Loucy (cell line): Measurements from ENCODE around the gene VAV3.

Experiments used
- H2AFZ ChIP-seq: fragments of 200-600 bp; sonication (generic); 2 replicates; pipeline ENCODE4 v1.6.0; 2016; ENCODE audit warnings: antibody characterized with exemption, mild to moderate bottlenecking, low read length, moderate library complexity
- H3F3A ChIP-seq: fragments of 200-600 bp; 2 replicates; pipeline ENCODE4 v1.6.0; 2016; ENCODE audit warnings: antibody characterized with exemption, low read depth, mild to moderate bottlenecking
- H3K27me3 ChIP-seq: fragments of 200-600 bp; sonication (generic); 2 replicates; pipeline ENCODE4 v1.6.1; 2014; ENCODE audit warnings: low read length, mild to moderate bottlenecking; ENCODE audit not compliant: insufficient read depth, poor library complexity, severe bottlenecking
- H3K36me3 ChIP-seq: fragments of 200-600 bp; sonication (generic); 2 replicates; pipeline ENCODE4 v1.6.1; 2016; ENCODE audit warnings: low read length; ENCODE audit not compliant: insufficient read depth
- H3K4me1 ChIP-seq: fragments of 200-600 bp; sonication (generic); 2 replicates; pipeline ENCODE4 v1.5.1; 2014; ENCODE audit warnings: low read length, mild to moderate bottlenecking; ENCODE audit not compliant: insufficient read depth, poor library complexity, severe bottlenecking
- H3K4me2 ChIP-seq: fragments of 200-600 bp; sonication (generic); 2 replicates; pipeline ENCODE4 v1.6.0; 2014; ENCODE audit warnings: antibody characterized with exemption, low read length, low read depth, mild to moderate bottlenecking; ENCODE audit not compliant: poor library complexity, severe bottlenecking
- H3K4me3 ChIP-seq: fragments of 200-600 bp; sonication (generic); 2 replicates; pipeline ENCODE4 v1.5.1; 2014; ENCODE audit warnings: low read length, mild to moderate bottlenecking, mixed read lengths; ENCODE audit not compliant: poor library complexity, severe bottlenecking
- H3K79me2 ChIP-seq: fragments of 200-600 bp; sonication (generic); 2 replicates; pipeline ENCODE4 v1.6.1; 2014; ENCODE audit warnings: low read length; ENCODE audit not compliant: insufficient read depth
- H3K9ac ChIP-seq: fragments of 200-600 bp; sonication (generic); 2 replicates; pipeline ENCODE4 v1.6.0; 2014; ENCODE audit warnings: mild to moderate bottlenecking, low read depth, low read length, moderate library complexity; ENCODE audit not compliant: poor library complexity, severe bottlenecking
- H3K9me2 ChIP-seq: fragments of 200-600 bp; sonication (generic); replicated peaks from 2 replicates; pipeline ENCODE4 v1.6.1; 2016; ENCODE audit warnings: low read depth, low read length, mixed read lengths
- H3K9me3 ChIP-seq: fragments of 200-600 bp; sonication (generic); 2 replicates; pipeline ENCODE4 v1.6.1; 2014; ENCODE audit warnings: mild to moderate bottlenecking, antibody characterized with exemption, low read length, low read depth; ENCODE audit not compliant: insufficient read depth
- H4K20me1 ChIP-seq: fragments of 200-600 bp; sonication (generic); 2 replicates; pipeline ENCODE4 v1.6.0; 2014; ENCODE audit warnings: antibody characterized with exemption, low read length, mild to moderate bottlenecking; ENCODE audit not compliant: insufficient read depth, poor library complexity, severe bottlenecking
- CTCF ChIP-seq: fragments of 200-600 bp; sonication (generic); conservative IDR thresholded peaks from 2 replicates; pipeline ENCODE4 v1.5.1; 2014; ENCODE audit warnings: mild to moderate bottlenecking, antibody characterized with exemption, low read length
- EZH2phosphoT487 ChIP-seq: fragments of 200-600 bp; IDR thresholded peaks from 2 replicates; pipeline ENCODE4 v1.6.1; 2018; ENCODE audit warnings: antibody characterized with exemption, mild to moderate bottlenecking, moderate library complexity, borderline replicate concordance

Gene VAV3

DNA sequence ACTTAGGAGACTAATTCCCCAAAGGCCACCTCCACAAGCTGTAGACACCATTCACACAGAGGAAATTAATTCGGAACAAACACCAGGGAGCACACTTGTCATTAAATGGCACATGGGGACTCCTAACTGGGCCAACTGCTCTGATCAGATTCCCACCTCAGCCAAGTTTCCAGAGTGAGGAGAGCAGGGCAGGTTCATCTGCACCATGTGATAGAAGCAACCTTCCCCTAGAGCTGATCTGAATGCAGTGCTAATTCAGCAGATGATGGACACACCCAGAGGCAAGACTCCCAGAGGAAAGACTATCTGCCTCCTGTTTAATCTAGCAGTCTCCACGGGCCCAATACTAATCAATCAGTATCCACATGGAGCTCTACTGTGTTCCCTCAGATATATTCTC lies 147.0 kb downstream of the VAV3 start:
- no peaks in the 10 kb centered on the region for H3K27me3 ChIP-seq
- peaks cover 24% of the 10 kb centered on the region; the same call in 1 of the 2 replicates for H3K36me3 ChIP-seq
- no peak for TF ChIP-seq CTCF
- no peaks in the 10 kb centered on the region for H3K9me3 ChIP-seq
- H3K9ac ChIP-seq = no peak overlapping the region
- peaks cover 40% of the 10 kb centered on the region for H3K4me1 ChIP-seq
- no peak overlapping the region for H3K4me2 ChIP-seq
- H3K79me2 ChIP-seq = peaks cover 97% of the 10 kb centered on the region
- H3K9me2 ChIP-seq = no peaks in the 10 kb centered on the region
- peaks cover 74% of the 10 kb centered on the region for H4K20me1 ChIP-seq
- H2AFZ ChIP-seq = no peak overlapping the region
- peaks cover 4% of the 10 kb centered on the region; the same call in 1 of the 2 replicates for H3F3A ChIP-seq
- H3K4me3 ChIP-seq = no peak overlapping the region

DNA sequence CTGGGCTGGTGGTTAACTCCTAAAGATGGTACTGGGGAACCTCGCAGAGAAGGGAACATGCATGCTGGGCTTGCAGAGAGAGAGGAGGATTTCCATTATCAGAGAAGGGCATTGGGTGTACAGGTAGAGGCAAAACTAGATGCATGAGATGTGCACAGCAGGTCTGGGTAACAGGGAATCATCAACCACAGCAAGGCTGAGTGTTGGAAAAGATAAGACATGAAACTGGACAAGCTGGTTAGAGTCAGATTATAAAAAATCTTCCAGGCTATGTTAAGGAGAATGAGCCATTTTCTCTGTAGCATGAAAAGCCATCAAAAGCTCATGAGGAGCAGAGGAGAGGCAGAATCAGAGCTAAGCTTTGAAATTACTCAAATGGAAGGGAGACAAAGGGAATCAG lies 147.8 kb downstream of the VAV3 start:
- peaks cover 100% of the 10 kb centered on the region for H3K79me2 ChIP-seq
- no peaks in the 10 kb centered on the region for H3K9me3 ChIP-seq
- peaks cover 78% of the 10 kb centered on the region for H4K20me1 ChIP-seq
- TF ChIP-seq EZH2phosphoT487 = no peak
- TF ChIP-seq CTCF = no peak
- peaks cover 4% of the 10 kb centered on the region; the same call in 1 of the 2 replicates for H3F3A ChIP-seq
- no peaks in the 10 kb centered on the region for H3K9me2 ChIP-seq
- no peak overlapping the region for H2AFZ ChIP-seq
- H3K4me3 ChIP-seq = no peak overlapping the region
- no peak overlapping the region for H3K4me2 ChIP-seq
- H3K4me1 ChIP-seq = peaks cover 41% of the 10 kb centered on the region
- no peaks in the 10 kb centered on the region for H3K27me3 ChIP-seq
- H3K9ac ChIP-seq = no peak overlapping the region
- H3K36me3 ChIP-seq = peaks cover 21% of the 10 kb centered on the region; the same call in 1 of the 2 replicates

- H3K9ac ChIP-seq = peak overlapping the region; percentile 12
- peaks cover 100% of the 10 kb centered on the region for H3K79me2 ChIP-seq
- peaks cover 9% of the 10 kb centered on the region; the same call in 1 of the 2 replicates for H3K36me3 ChIP-seq
- peaks cover 69% of the 10 kb centered on the region for H3K4me1 ChIP-seq
- no peak for TF ChIP-seq CTCF
- no peak for TF ChIP-seq EZH2phosphoT487
- no peak overlapping the region for H3K4me2 ChIP-seq
- H4K20me1 ChIP-seq = peaks cover 84% of the 10 kb centered on the region
- H2AFZ ChIP-seq = no peak overlapping the region
- H3F3A ChIP-seq = no peaks in the 10 kb centered on the region
- H3K9me2 ChIP-seq = no peaks in the 10 kb centered on the region
- no peaks in the 10 kb centered on the region for H3K27me3 ChIP-seq
- no peaks in the 10 kb centered on the region for H3K9me3 ChIP-seq
- no peak overlapping the region for H3K4me3 ChIP-seq
Observed at GRCh38 chr1:107810291-107810951, 154.6 kb downstream of the VAV3 start.
